Osteocyte (in vitro differentiated cells): ENCODE measurements around the gene TTLL13. TPM values are rescaled to one million over a fixed set of nuclear protein-coding genes. Genes with fewer than 3 reads are reported as not detected.
"Not testable (repeated sequence)": the region's sequence is repeated elsewhere in the genome, so short reads cannot be mapped to it uniquely, and the experiment has no call there.

Experiments used
- DNase-seq: peaks from one replicate; pipeline ENCODE4 v3.0.0; 2021; ENCODE audit warnings: mixed read lengths; ENCODE audit not compliant: unreplicated experiment; ENCODE audit errors: extremely low spot score
- H3K27ac Mint-ChIP-seq: one replicate; pipeline ENCODE4 v1.8.0; 2021; ENCODE audit warnings: mild to moderate bottlenecking, mixed read lengths; ENCODE audit not compliant: unreplicated experiment
- H3K27me3 Mint-ChIP-seq: one replicate; pipeline ENCODE4 v1.8.0; 2021; ENCODE audit warnings: mixed read lengths; ENCODE audit not compliant: unreplicated experiment
- H3K36me3 Mint-ChIP-seq: one replicate; pipeline ENCODE4 v1.8.0; 2021; ENCODE audit warnings: mixed read lengths; ENCODE audit not compliant: unreplicated experiment
- H3K4me1 Mint-ChIP-seq: one replicate; pipeline ENCODE4 v1.8.0; 2021; ENCODE audit warnings: mixed read lengths; ENCODE audit not compliant: unreplicated experiment
- H3K4me3 Mint-ChIP-seq: one replicate; pipeline ENCODE4 v1.8.0; 2021; ENCODE audit warnings: mild to moderate bottlenecking, moderate library complexity, mixed read lengths; ENCODE audit not compliant: unreplicated experiment
- H3K9me3 Mint-ChIP-seq: one replicate; pipeline ENCODE4 v1.8.0; 2021; ENCODE audit warnings: mixed read lengths; ENCODE audit not compliant: unreplicated experiment
- total RNA-seq: library from RNA; stranded (reverse); gene quantifications from 2 replicates; pipeline ENCODE4 v1.2.1, GENCODE V29; 2021
- TF ChIP-seq, protein P1 (sequence below): fragments of 200-600 bp; sonication (generic); IDR thresholded peaks from 2 replicates; pipeline ENCODE4 v1.5.0; 2021; ENCODE audit warnings: antibody characterized with exemption, mild to moderate bottlenecking, moderate library complexity

Gene TTLL13
- total RNA-seq, 1 donor from 2014 or later = not detected

DNA sequence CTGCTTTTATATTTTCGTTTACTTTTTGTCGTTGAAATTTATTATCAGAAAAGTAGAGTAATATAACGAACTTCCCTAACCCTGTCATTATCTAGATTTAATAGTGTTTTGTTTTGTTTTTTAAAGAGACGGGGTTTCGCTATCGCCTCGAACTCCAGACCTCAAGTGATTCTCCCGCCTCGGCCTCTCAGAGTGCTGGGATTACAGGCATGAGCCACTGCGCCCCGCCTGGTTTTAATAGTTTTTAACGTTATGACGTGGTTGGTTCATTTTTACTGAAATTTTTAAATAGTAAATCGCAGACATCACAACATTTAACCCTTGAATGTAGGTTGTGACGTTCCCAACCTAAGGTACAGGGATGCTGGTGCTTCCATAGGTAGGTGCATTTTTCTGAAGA is 17.1 kb downstream of the TTLL13 start:
- Mint-ChIP-seq H3K36me3 (peaks cover 21% of the 10 kb centered on the region), H3K27ac (peak overlapping the region; percentile 97), H3K27me3 (no peaks in the 10 kb centered on the region), H3K9me3 (no peaks in the 10 kb centered on the region), H3K4me1 (peaks cover 41% of the 10 kb centered on the region), H3K4me3 (peak overlapping the region; percentile 93)
- no peak for DNase-seq
- TF ChIP-seq, protein P1, sequence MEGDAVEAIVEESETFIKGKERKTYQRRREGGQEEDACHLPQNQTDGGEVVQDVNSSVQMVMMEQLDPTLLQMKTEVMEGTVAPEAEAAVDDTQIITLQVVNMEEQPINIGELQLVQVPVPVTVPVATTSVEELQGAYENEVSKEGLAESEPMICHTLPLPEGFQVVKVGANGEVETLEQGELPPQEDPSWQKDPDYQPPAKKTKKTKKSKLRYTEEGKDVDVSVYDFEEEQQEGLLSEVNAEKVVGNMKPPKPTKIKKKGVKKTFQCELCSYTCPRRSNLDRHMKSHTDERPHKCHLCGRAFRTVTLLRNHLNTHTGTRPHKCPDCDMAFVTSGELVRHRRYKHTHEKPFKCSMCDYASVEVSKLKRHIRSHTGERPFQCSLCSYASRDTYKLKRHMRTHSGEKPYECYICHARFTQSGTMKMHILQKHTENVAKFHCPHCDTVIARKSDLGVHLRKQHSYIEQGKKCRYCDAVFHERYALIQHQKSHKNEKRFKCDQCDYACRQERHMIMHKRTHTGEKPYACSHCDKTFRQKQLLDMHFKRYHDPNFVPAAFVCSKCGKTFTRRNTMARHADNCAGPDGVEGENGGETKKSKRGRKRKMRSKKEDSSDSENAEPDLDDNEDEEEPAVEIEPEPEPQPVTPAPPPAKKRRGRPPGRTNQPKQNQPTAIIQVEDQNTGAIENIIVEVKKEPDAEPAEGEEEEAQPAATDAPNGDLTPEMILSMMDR = no peak

DNA sequence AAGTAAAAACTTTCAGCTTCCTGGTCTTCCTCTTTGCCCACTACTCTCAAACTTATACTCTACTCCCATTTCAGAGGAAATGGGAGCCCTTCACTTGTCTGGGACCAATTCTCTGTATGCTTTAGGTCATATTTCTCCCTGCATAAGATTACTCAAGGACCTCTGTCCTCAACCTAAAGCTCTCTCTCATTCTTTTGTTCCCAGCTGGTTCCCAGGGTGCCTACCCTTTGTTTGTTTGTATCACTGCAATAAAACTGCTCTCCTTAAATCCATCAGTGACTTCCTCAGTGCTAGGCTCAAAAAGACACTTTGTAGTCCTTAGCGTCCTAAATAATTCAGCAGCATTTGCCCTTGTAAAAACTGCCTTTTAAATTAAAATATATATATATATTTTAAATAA is 19.1 kb downstream of the TTLL13 start:
- H3K4me3 Mint-ChIP-seq = peak overlapping the region; percentile 67
- peak overlapping the region; percentile 74 for H3K27ac Mint-ChIP-seq
- peaks cover 31% of the 10 kb centered on the region for H3K36me3 Mint-ChIP-seq

DNA sequence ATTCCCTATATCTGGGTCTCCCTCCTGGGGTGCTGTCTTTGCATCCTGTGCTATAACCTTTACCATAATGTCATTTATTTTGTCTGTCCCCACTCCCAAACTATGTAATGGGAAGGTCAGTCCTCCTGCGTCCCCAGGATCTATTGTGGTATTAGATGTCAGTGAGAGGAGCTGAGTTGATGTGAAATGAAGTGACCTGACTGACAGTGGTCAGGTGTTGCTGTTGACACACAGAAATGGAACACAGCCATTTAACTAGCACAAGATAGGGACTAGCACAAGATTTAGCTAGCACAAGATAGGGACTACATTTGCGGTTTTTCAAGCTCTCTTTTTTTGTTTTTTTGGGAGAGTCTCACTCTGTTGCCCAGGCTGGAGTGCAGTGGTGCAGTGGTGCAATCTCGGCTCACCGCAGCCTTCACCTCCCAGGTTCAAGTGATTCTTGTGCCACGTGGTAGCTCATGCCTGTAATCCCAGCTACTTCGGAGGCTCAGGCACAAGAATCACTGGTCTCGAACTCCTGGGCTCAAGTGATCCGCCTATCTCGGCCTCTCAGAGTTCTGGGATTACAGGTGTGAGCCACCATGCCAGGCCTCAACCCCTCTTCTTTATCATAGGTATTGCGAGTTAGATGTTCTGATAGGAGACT is 21.3 kb downstream of the TTLL13 start:
- no peak for DNase-seq
- Mint-ChIP-seq H3K27me3 (no peaks in the 10 kb centered on the region), H3K4me3 (no peak overlapping the region), H3K9me3 (no peaks in the 10 kb centered on the region), H3K4me1 (peaks cover 36% of the 10 kb centered on the region), H3K27ac (no peak overlapping the region), H3K36me3 (peaks cover 40% of the 10 kb centered on the region)
- TF ChIP-seq, protein P1 = no peak

More for the DNA sequence above, 19.1 kb downstream of the TTLL13 start:
- TF ChIP-seq, protein P1 = no peak
- DNase-seq = no peak
- H3K27me3 Mint-ChIP-seq = no peaks in the 10 kb centered on the region
- H3K9me3 Mint-ChIP-seq = no peaks in the 10 kb centered on the region
- peaks cover 41% of the 10 kb centered on the region for H3K4me1 Mint-ChIP-seq

DNA sequence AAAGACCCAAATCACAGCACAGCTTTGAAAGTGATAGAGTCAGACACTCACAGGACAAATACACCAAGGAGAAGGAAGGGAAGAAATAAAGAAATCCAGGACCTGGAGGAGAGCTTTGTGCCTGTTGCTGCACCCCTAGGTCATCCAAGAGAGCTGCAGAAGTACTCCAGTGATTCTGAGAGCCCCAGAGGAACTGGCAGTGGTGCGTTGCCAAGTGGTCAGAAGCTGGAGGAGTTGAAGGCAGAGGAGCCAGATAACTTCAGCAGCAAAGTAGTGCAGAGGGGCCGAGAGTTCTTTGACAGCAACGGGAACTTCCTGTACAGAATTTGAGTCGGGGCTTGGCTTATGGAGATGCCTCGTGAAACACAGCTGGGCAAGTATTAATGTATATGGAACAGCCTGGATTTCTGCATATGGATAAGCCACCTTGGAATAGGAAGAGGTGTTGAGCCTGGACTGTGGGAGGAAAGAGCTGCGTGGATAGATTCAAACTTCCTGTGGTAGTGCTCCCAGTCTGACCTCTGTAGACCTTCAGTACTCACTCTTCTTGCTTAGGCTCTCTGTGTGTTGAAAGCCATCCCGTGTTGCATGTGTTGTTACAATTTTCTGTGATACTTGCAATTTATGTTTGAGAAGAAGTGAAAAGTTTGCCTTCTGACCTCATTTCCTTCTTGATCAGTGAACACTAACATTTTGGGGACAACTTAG is 22.3 kb downstream of the TTLL13 start:
- no peak overlapping the region for H3K4me3 Mint-ChIP-seq
- no peak overlapping the region for H3K27ac Mint-ChIP-seq
- no peak for DNase-seq
- peaks cover 29% of the 10 kb centered on the region for H3K4me1 Mint-ChIP-seq
- no peaks in the 10 kb centered on the region for H3K9me3 Mint-ChIP-seq
- TF ChIP-seq, protein P1 = no peak
- peaks cover 44% of the 10 kb centered on the region for H3K36me3 Mint-ChIP-seq
- H3K27me3 Mint-ChIP-seq = no peaks in the 10 kb centered on the region

DNA sequence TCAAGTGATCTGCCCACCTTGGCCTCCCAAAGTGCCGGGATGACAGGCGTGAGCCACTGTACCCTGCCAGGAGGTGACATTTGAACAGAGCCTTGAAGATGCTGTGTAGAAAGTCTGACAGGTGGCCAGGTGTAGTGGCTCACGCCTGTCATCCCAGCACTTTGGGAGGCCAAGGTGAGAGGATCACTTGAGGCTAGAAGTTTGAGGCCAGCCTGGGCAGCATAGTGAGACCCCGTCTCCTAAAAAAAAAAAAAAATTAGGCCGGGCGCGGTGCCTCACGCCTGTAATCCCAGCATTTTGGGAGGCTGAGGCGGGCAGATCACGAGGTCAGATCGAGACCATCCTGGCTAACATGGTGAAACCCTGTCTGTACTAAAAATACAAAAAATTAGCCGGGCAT is 29.1 kb downstream of the TTLL13 start:
- not testable (repeated sequence) for H3K27me3 Mint-ChIP-seq, H3K27ac Mint-ChIP-seq, DNase-seq, H3K9me3 Mint-ChIP-seq, H3K4me1 Mint-ChIP-seq, H3K4me3 Mint-ChIP-seq
- peaks cover 14% of the 10 kb centered on the region for H3K36me3 Mint-ChIP-seq

DNA sequence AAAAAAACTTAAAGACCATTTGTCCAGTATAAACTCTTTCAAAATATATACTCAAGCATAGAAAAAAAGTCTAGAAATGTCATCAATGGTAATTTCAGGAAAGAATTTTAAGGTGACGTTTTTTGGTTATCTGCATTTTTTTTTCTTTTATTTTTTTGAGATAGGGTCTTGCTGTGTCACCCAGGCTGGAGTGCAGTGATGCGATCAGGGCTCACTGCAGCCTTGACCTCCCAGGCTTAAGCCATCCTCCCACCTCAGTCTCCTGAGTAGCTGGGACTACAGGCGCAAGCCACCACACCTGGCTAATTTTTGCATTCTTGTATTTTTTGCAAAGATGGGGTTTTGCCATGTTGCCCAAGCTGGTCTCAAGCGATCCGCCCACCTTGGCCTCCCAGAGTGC is 31.4 kb downstream of the TTLL13 start:
- not testable (repeated sequence) for H3K4me1 Mint-ChIP-seq, H3K4me3 Mint-ChIP-seq, H3K9me3 Mint-ChIP-seq, H3K36me3 Mint-ChIP-seq, H3K27me3 Mint-ChIP-seq, H3K27ac Mint-ChIP-seq
- DNase-seq = peak; percentile 32

DNA sequence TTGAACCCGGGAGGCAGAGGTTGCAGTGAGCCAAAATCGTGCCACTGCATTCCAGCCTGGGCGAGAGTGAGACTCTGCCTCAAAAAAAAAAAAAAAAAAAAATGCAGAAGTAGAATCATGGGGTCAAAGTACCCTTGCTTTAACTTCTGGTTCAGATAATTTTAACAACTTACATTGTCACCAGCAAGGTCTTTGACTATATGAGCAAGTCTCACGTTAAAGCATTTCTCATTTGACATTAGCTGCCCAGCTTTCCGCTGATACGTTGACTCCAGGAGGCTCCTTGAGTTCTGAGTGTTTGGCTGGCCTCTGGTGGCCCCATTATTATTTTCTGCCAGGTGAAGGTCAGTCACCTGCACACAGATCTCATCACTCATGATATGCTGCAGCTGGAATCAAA is 32.3 kb downstream of the TTLL13 start:
- DNase-seq, H3K36me3 Mint-ChIP-seq, H3K27me3 Mint-ChIP-seq, H3K9me3 Mint-ChIP-seq, H3K4me3 Mint-ChIP-seq, H3K4me1 Mint-ChIP-seq, H3K27ac Mint-ChIP-seq: not testable (repeated sequence)
